Choroid plexus epithelial cell (primary cell): ENCODE results near the gene IDH3B.

Experiments
- DNase-seq: peaks from one replicate; pipeline ENCODE4 v3.0.0-alpha.2; 2010; ENCODE audit warnings: low read depth
- H3K4me3 ChIP-seq: 2 replicates; pipeline ENCODE4 v1.5.1; 2011; ENCODE audit warnings: low read depth, mild to moderate bottlenecking, control low read depth, low read length, moderate library complexity
- CTCF ChIP-seq: conservative IDR thresholded peaks from 2 replicates; pipeline ENCODE4 v1.5.1; 2011; ENCODE audit warnings: low read depth, mild to moderate bottlenecking, control low read depth, inconsistent platforms, low read length, moderate library complexity

The IDH3B gene

GRCh38 chr20:2633381-2633780, 30.6 kb downstream of the IDH3B start:
- H3K4me3 ChIP-seq, result no peak overlapping the region
- DNase-seq, result no peak
- TF ChIP-seq CTCF, result no peak

- peak; percentile 43 for TF ChIP-seq CTCF
- DNase-seq, result peak; percentile 61
- H3K4me3 ChIP-seq, result no peak overlapping the region
These were observed 32.8 kb downstream of the IDH3B start for GRCh38 chr20:2631228-2631627.

GRCh38 chr20:2626853-2627541, 37.0 kb downstream of the IDH3B start:
- H3K4me3 ChIP-seq, result no peak overlapping the region
- DNase-seq, result peak; percentile 97
- TF ChIP-seq CTCF, result no peak

GRCh38 chr20:2625062-2625461, 39.0 kb downstream of the IDH3B start:
- H3K4me3 ChIP-seq, result no peak overlapping the region
- DNase-seq, result no peak
- TF ChIP-seq CTCF, result no peak

GRCh38 chr20:2624190-2624589, 39.8 kb downstream of the IDH3B start:
- no peak overlapping the region for H3K4me3 ChIP-seq
- no peak for TF ChIP-seq CTCF

GRCh38 chr20:2619961-2620595, 43.9 kb downstream of the IDH3B start:
- peak; percentile 30 for DNase-seq
- no peak overlapping the region for H3K4me3 ChIP-seq
- no peak for TF ChIP-seq CTCF

More at GRCh38 chr20:2624190-2624589, 39.8 kb downstream of the IDH3B start:
- DNase-seq, result no peak

GRCh38 chr20:2619337-2619736, 44.7 kb downstream of the IDH3B start:
- H3K4me3 ChIP-seq, result no peak overlapping the region
- no peak for TF ChIP-seq CTCF
- DNase-seq, result no peak
